GM12878 (cell line): ENCODE data around the gene TMEM132D. TPM values are rescaled to one million over a fixed set of nuclear protein-coding genes. Genes with fewer than 3 reads are reported as not detected.

Experiments
- ATAC-seq: fragments of 200-7000 bp; cut with Tn5 transposase; 3 replicates; pipeline ENCODE4 v1.9.1; 2020; ENCODE audit warnings: mild to moderate bottlenecking, moderate library complexity
- BruUV-seq: library from RNA; stranded (reverse); fragments of 400-500 nt; replicated peaks from 2 replicates; lab custom pipeline; 2021; lab: Mats Ljungman, UMichigan
- CTCF ChIA-PET: fragments of 300-600 bp; sonication (Branson Sonifier 250); formaldehyde crosslinking; extraction: SDS; loops from one replicate; lab custom pipeline; 2021; ENCODE audit warnings: inconsistent platforms; lab: Yijun Ruan, JAX
- POLR2A ChIA-PET: fragments of 350-600 bp; formaldehyde crosslinking; extraction: SDS; loops from one replicate; lab custom pipeline; 2021; ENCODE audit warnings: inconsistent platforms; lab: Charles Lee
- RAD21 ChIA-PET: fragments of 300-600 bp; sonication (Branson Sonifier 250); formaldehyde crosslinking; loops from one replicate; lab custom pipeline; 2023; ENCODE audit warnings: antibody characterized with exemption; ENCODE audit not compliant: unreplicated experiment; lab: Charles Lee
- SMC1A ChIA-PET: fragments of 300-600 bp; sonication (Branson Sonifier 250); formaldehyde crosslinking; loops from one replicate; lab custom pipeline; 2023; ENCODE audit not compliant: unreplicated experiment, uncharacterized antibody; lab: Charles Lee
- DNase-seq: peaks from one replicate; pipeline ENCODE4 v3.0.0-alpha.2; 2011; ENCODE audit warnings: low read depth, low spot score
- FAIRE-seq: peaks from 3 replicates; lab custom pipeline; 2011; peaks lifted over from hg19 to GRCh38; lab: Jason Lieb, UNC
- H2AFZ ChIP-seq: 2 replicates; pipeline ENCODE4 v1.6.0; 2011; ENCODE audit warnings: low read depth, low read length, control low read depth; ENCODE audit not compliant: control insufficient read depth
- H3K27ac ChIP-seq: 2 replicates; pipeline ENCODE4 v1.5.1; 2011; ENCODE audit warnings: control low read depth; ENCODE audit not compliant: control insufficient read depth, insufficient read depth
- H3K27me3 ChIP-seq, 2 experiments: replicated peaks in 1 of 2; 2 replicates each; pipeline versions ENCODE4 v1.6.0 to v1.6.1; 2011; ENCODE audit warnings: low read length in 1 of 2; ENCODE audit not compliant: control insufficient read depth in 2 of 2, insufficient read depth in 2 of 2
- H3K36me3 ChIP-seq, 2 experiments: 2 replicates each; pipeline ENCODE4 v1.5.1; 2011; ENCODE audit warnings: low read length in 1 of 2; ENCODE audit not compliant: control insufficient read depth in 2 of 2, insufficient read depth in 2 of 2
- H3K4me1 ChIP-seq: 2 replicates; pipeline ENCODE4 v1.6.1; 2011; ENCODE audit warnings: mild to moderate bottlenecking, low read length, moderate library complexity, mixed read lengths; ENCODE audit not compliant: control insufficient read depth, insufficient read depth
- H3K4me2 ChIP-seq: 2 replicates; pipeline ENCODE4 v1.6.0; 2011; ENCODE audit warnings: control low read depth; ENCODE audit not compliant: control insufficient read depth, insufficient read depth
- H3K4me3 ChIP-seq: fragments of 200-600 bp; sonication (generic); 2 replicates; pipeline ENCODE4 v1.5.1; 2016
- H3K79me2 ChIP-seq: 2 replicates; pipeline ENCODE4 v1.6.0; 2011; ENCODE audit warnings: low read length; ENCODE audit not compliant: control insufficient read depth, insufficient read depth
- H3K9ac ChIP-seq: 2 replicates; pipeline ENCODE4 v1.8.0; 2011; ENCODE audit warnings: low read length, control low read depth, mixed read lengths; ENCODE audit not compliant: control insufficient read depth, insufficient read depth
- H3K9me3 ChIP-seq: replicated peaks from 3 replicates; pipeline ENCODE4 v1.5.1; 2011; ENCODE audit warnings: mild to moderate bottlenecking, low read length; ENCODE audit not compliant: control insufficient read depth, insufficient read depth
- H4K20me1 ChIP-seq: 2 replicates; pipeline ENCODE4 v1.6.0; 2011; ENCODE audit not compliant: control insufficient read depth, insufficient read depth
- BMI1 ChIP-seq: fragments of 450-650 bp; IDR thresholded peaks from 2 replicates; pipeline ENCODE4 v1.6.1; 2016; ENCODE audit warnings: mild to moderate bottlenecking, moderate library complexity, borderline replicate concordance
- CBX3 ChIP-seq: fragments of 200-600 bp; sonication (generic); IDR thresholded peaks from 2 replicates; pipeline ENCODE4 v1.6.1; 2016; ENCODE audit warnings: low read depth, borderline replicate concordance
- CHD4 ChIP-seq: fragments of 200-600 bp; sonication (generic); IDR thresholded peaks from 2 replicates; pipeline ENCODE4 v1.6.1; 2016; ENCODE audit warnings: mild to moderate bottlenecking
- EGR1 ChIP-seq, 2 experiments: IDR thresholded peaks; 1 replicate in 1 of 2; 2 replicates in 1 of 2; pipeline ENCODE4 v1.6.1; 2011 to 2012; ENCODE audit warnings: low read depth in 2 of 2, low read length in 2 of 2, borderline replicate concordance in 1 of 2, mild to moderate bottlenecking in 1 of 2, moderate library complexity in 1 of 2
- IRF4 ChIP-seq: IDR thresholded peaks from 2 replicates; pipeline ENCODE4 v1.6.1; 2011; ENCODE audit warnings: low read depth, low read length
- KDM1A ChIP-seq: fragments of 200-600 bp; sonication (generic); IDR thresholded peaks from 2 replicates; pipeline ENCODE4 v1.6.1; 2016; ENCODE audit warnings: borderline replicate concordance
- SIX5 ChIP-seq: IDR thresholded peaks from 2 replicates; pipeline ENCODE4 v1.6.1; 2011; ENCODE audit warnings: mild to moderate bottlenecking, low read depth, low read length, moderate library complexity; ENCODE audit not compliant: severe bottlenecking
- SPI1 ChIP-seq: IDR thresholded peaks from 2 replicates; pipeline ENCODE4 v1.6.1; 2011; ENCODE audit warnings: low read depth, mild to moderate bottlenecking, low read length, moderate library complexity, borderline replicate concordance; ENCODE audit not compliant: insufficient read depth
- STAT1 ChIP-seq: fragments of 450-650 bp; conservative IDR thresholded peaks from 2 replicates; pipeline ENCODE4 v1.6.1; 2014; ENCODE audit warnings: antibody characterized with exemption, mild to moderate bottlenecking
- TBL1XR1 ChIP-seq: IDR thresholded peaks from 2 replicates; pipeline ENCODE4 v1.6.1; 2012; ENCODE audit warnings: low read depth, low read length, improper control_type of control experiment
- WGBS: methylation state at CpG from one replicate; pipeline ENCODE4 v1.1.6; 2016; ENCODE audit warnings: low lambda C conversion rate; ENCODE audit not compliant: insufficient replicate concordance, insufficient coverage; ENCODE audit errors: missing lambda C conversion rate; 5-methylcytosine and 5-hydroxymethylcytosine counted together
- in situ Hi-C: fragments of 300-500 bp; cut with MboI; formaldehyde crosslinking; loops from 9 replicates; pipeline ENCODE4 v1.14.3; 2018; ENCODE audit warnings: mixed read lengths
- intact Hi-C: fragments of 100-400 bp; cut with micrococcal nuclease; formaldehyde crosslinking; loops from one replicate; pipeline ENCODE4 v1.14.2; 2022; ENCODE audit not compliant: unreplicated experiment
- polyA plus RNA-seq, 11 experiments: library from polyadenylated mRNA; depleted of rRNA in 4 of 11; unstranded in 6 of 11; stranded (reverse) in 5 of 11; fragments of >200 nt; fragmentation: Nextera tagmentation in 4 of 11; fragmentation: Illumina TruSeq in 1 of 11; extraction: Ambion mirVana in 4 of 11; extraction: Trizol in 1 of 11; gene quantifications; 1 replicate in 1 of 11; 2 replicates in 10 of 11; pipeline versions ENCODE4 v1.2.1 to v1.2.3, GENCODE V29; 2011 to 2016; ENCODE audit warnings: inconsistent platforms in 2 of 11, missing spikeins in 2 of 11, low read depth in 1 of 11
- total RNA-seq, 4 experiments: library from RNA; depleted of rRNA in 3 of 4; stranded (reverse); fragments of >200 nt in 3 of 4; fragmentation: Illumina TruSeq in 1 of 4; extraction: Trizol in 1 of 4; gene quantifications; 2 replicates each; pipeline versions ENCODE4 v1.2.1 to v1.2.3, GENCODE V29; 2013 to 2021
- TF ChIP-seq, protein P1 (sequence below): IDR thresholded peaks from 2 replicates; pipeline ENCODE4 v1.6.1; 2011; ENCODE audit warnings: borderline replicate concordance, low read depth, mild to moderate bottlenecking, moderate library complexity, low read length; ENCODE audit not compliant: insufficient read depth, poor library complexity, severe bottlenecking
- TF ChIP-seq, protein P2 (sequence below): fragments of 450-650 bp; formaldehyde crosslinking; IDR thresholded peaks from 2 replicates; pipeline ENCODE4 v1.4.0; 2020; ENCODE audit warnings: mild to moderate bottlenecking, moderate library complexity

TMEM132D gene
- total and polyA plus RNA-seq, 10 of the 15 experiments (the other 5 are each of a cell fraction or from before 2014, with no cell fraction given), result under 0.01 to 0.12 (median 0.02) TPM; not detected in 3

DNA sequence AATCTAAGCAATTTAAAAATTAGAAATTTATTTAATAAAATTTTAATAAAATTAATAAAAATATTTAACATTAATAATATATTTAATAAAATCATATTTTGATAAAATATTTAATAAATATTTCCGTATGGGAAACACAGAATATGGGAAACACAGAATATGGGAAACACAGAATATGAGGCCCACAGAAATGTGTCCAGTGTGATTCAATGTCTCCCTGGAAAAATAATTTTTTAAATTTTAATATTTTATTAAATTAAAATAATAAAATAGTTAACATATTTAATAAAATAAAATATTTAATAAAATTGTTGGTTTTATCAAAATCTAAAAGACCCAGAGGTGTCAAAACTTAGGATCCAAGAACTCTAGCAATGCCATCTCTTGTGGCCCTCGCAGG, 186.4 kb downstream of the TMEM132D start:
- no peaks in the 10 kb centered on the region for H3K4me1 ChIP-seq
- BruUV-seq, result no TSS peak
- no peak overlapping the region for H3K9ac ChIP-seq
- intact Hi-C loops (no loop called here), in situ Hi-C loops (no loop called here)
- H3K4me3 ChIP-seq, result no peak overlapping the region
- no peaks in the 10 kb centered on the region for H3K79me2 ChIP-seq
- H3K9me3 ChIP-seq, result no peaks in the 10 kb centered on the region
- ChIA-PET SMC1A (no interaction called here), CTCF (no interaction called here), POLR2A (no interaction called here)
- no peak overlapping the region for H2AFZ ChIP-seq
- no peaks in the 10 kb centered on the region for H3K27me3 ChIP-seq
- H3K36me3 ChIP-seq, result no peaks in the 10 kb centered on the region
- FAIRE-seq, result no peak
- TF ChIP-seq CHD4 (no peak), CBX3 (no peak), STAT1 (no peak), BMI1 (no peak), EGR1 (IDR thresholded peaks at IDR 0.05; ENCODE audit: borderline replicate concordance in 1 of 2, low read depth in 2 of 2, low read length in 2 of 2) (no peak), SPI1 (no peak), SIX5 (no peak), KDM1A (no peak), IRF4 (no peak), TBL1XR1 (no peak)
- TF ChIP-seq, protein P1, sequence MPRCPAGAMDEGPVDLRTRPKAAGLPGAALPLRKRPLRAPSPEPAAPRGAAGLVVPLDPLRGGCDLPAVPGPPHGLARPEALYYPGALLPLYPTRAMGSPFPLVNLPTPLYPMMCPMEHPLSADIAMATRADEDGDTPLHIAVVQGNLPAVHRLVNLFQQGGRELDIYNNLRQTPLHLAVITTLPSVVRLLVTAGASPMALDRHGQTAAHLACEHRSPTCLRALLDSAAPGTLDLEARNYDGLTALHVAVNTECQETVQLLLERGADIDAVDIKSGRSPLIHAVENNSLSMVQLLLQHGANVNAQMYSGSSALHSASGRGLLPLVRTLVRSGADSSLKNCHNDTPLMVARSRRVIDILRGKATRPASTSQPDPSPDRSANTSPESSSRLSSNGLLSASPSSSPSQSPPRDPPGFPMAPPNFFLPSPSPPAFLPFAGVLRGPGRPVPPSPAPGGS, result no peak
- TF ChIP-seq, protein P2, sequence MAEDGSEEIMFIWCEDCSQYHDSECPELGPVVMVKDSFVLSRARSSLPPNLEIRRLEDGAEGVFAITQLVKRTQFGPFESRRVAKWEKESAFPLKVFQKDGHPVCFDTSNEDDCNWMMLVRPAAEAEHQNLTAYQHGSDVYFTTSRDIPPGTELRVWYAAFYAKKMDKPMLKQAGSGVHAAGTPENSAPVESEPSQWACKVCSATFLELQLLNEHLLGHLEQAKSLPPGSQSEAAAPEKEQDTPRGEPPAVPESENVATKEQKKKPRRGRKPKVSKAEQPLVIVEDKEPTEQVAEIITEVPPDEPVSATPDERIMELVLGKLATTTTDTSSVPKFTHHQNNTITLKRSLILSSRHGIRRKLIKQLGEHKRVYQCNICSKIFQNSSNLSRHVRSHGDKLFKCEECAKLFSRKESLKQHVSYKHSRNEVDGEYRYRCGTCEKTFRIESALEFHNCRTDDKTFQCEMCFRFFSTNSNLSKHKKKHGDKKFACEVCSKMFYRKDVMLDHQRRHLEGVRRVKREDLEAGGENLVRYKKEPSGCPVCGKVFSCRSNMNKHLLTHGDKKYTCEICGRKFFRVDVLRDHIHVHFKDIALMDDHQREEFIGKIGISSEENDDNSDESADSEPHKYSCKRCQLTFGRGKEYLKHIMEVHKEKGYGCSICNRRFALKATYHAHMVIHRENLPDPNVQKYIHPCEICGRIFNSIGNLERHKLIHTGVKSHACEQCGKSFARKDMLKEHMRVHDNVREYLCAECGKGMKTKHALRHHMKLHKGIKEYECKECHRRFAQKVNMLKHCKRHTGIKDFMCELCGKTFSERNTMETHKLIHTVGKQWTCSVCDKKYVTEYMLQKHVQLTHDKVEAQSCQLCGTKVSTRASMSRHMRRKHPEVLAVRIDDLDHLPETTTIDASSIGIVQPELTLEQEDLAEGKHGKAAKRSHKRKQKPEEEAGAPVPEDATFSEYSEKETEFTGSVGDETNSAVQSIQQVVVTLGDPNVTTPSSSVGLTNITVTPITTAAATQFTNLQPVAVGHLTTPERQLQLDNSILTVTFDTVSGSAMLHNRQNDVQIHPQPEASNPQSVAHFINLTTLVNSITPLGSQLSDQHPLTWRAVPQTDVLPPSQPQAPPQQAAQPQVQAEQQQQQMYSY (CRISPR knock-in tag), result no peak
- TF ChIP-seq, all 136 proteins: peak for 0
- 56% methylated on average over 2 of the region's 2 CpGs for WGBS
- RAD21 ChIA-PET, result no interaction called here
- no peak overlapping the region for H3K4me2 ChIP-seq
- no peak for DNase-seq
- ATAC-seq, result no peak
- no peaks in the 10 kb centered on the region for H4K20me1 ChIP-seq
- H3K27ac ChIP-seq, result no peak overlapping the region
